HL-60 (cell line): ENCODE data around the gene TUBB3.

Source experiments
- GABPA ChIP-seq: IDR thresholded peaks from 2 replicates; pipeline ENCODE4 v1.6.1; 2012; ENCODE audit warnings: low read depth
- POLR2AphosphoS5 ChIP-seq: IDR thresholded peaks from 2 replicates; pipeline ENCODE4 v1.6.1; 2012; ENCODE audit warnings: low read depth
- SPI1 ChIP-seq: IDR thresholded peaks from 2 replicates; pipeline ENCODE4 v1.6.1; 2012; ENCODE audit warnings: low read depth, mild to moderate bottlenecking, borderline replicate concordance
- TF ChIP-seq, protein P1 (sequence below): IDR thresholded peaks from one replicate; pipeline ENCODE4 v1.5.1; 2011; ENCODE audit warnings: low read length, control low read depth, inconsistent platforms; ENCODE audit not compliant: insufficient read depth

DNA sequence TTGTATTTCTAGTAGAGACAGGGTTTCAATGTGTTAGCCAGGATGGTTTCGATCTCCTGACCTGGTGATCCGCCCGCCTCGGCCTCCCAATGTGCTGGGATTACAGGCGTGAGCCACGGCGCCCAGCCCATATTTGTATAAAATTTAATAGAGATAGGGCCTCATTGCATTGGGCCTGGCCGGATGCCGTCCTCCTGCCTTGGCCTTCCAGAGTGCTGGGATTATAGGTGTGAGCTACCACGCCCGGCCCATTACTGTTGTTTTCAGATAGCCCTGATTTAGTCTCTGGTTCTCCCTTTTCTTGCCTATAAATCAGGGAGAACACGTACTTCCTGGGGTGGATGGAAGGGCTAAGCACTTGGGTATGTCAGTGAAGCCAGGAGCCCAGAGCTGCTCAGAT lies 28.9 kb downstream of the TUBB3 start:
- TF ChIP-seq, protein P1, sequence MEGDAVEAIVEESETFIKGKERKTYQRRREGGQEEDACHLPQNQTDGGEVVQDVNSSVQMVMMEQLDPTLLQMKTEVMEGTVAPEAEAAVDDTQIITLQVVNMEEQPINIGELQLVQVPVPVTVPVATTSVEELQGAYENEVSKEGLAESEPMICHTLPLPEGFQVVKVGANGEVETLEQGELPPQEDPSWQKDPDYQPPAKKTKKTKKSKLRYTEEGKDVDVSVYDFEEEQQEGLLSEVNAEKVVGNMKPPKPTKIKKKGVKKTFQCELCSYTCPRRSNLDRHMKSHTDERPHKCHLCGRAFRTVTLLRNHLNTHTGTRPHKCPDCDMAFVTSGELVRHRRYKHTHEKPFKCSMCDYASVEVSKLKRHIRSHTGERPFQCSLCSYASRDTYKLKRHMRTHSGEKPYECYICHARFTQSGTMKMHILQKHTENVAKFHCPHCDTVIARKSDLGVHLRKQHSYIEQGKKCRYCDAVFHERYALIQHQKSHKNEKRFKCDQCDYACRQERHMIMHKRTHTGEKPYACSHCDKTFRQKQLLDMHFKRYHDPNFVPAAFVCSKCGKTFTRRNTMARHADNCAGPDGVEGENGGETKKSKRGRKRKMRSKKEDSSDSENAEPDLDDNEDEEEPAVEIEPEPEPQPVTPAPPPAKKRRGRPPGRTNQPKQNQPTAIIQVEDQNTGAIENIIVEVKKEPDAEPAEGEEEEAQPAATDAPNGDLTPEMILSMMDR: no peak
- TF ChIP-seq SPI1 (no peak), POLR2AphosphoS5 (no peak), GABPA (no peak)
